ENCODE measurements around the gene GRIFIN. TPM values are rescaled to one million over a fixed set of nuclear protein-coding genes. Genes with fewer than 3 reads are reported as not detected.

The GRIFIN gene
- total RNA-seq, 1 donor from 2014 or later: not detected

DNA sequence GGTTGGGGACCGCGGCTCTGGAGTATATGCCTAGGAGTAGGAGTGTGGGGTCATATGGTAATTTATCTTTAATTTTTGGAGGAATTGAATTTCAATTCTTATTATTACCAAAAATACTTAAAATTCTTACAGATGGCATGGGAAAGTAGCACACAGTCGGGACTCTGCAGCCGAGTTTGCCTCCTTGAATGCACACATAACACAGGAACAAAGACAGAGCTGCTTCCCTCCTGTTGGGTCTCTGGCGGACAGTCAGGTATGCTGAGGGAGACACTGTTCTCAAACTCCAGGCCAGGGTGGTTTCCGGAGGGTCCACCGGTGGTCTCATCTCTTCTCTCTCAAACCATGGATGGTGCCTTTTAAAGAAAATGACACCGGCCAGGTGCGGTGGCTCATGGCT, 32.7 kb downstream of the GRIFIN start:
- no peak for TF ChIP-seq CTCF (IDR thresholded peaks at IDR 0.05; ENCODE audit: insufficient read depth, low read length, poor library complexity, severe bottlenecking)
- DNase-seq (ENCODE audit: low read depth): no peak
- Histone ChIP-seq H3K36me3 (ENCODE audit: control insufficient read depth, insufficient read depth, low read length) (no peaks in the 10 kb centered on the region), H3K27me3 (ENCODE audit: control insufficient read depth, insufficient read depth, low read length) (no peaks in the 10 kb centered on the region), H3K4me3 (ENCODE audit: low read depth, low read length) (no peak overlapping the region)

- no peaks in the 10 kb centered on the region for H3K27me3 ChIP-seq (ENCODE audit: control insufficient read depth, insufficient read depth, low read length)
- no peak for TF ChIP-seq CTCF (IDR thresholded peaks at IDR 0.05; ENCODE audit: insufficient read depth, low read length, poor library complexity, severe bottlenecking)
- no peak overlapping the region for H3K4me3 ChIP-seq (ENCODE audit: low read depth, low read length)
- no peaks in the 10 kb centered on the region for H3K36me3 ChIP-seq (ENCODE audit: control insufficient read depth, insufficient read depth, low read length)
- no peak for DNase-seq (ENCODE audit: low read depth)
Measured at GRCh38 chr7:2441430-2442058, 34.7 kb downstream of the GRIFIN start.

GRCh38 chr7:2440608-2441245, 35.5 kb downstream of the GRIFIN start:
- no peak for TF ChIP-seq CTCF (IDR thresholded peaks at IDR 0.05; ENCODE audit: insufficient read depth, low read length, poor library complexity, severe bottlenecking)
- Histone ChIP-seq H3K36me3 (ENCODE audit: control insufficient read depth, insufficient read depth, low read length) (no peaks in the 10 kb centered on the region), H3K4me3 (ENCODE audit: low read depth, low read length) (no peak overlapping the region), H3K27me3 (ENCODE audit: control insufficient read depth, insufficient read depth, low read length) (no peaks in the 10 kb centered on the region)
- DNase-seq (ENCODE audit: low read depth): no peak

DNA sequence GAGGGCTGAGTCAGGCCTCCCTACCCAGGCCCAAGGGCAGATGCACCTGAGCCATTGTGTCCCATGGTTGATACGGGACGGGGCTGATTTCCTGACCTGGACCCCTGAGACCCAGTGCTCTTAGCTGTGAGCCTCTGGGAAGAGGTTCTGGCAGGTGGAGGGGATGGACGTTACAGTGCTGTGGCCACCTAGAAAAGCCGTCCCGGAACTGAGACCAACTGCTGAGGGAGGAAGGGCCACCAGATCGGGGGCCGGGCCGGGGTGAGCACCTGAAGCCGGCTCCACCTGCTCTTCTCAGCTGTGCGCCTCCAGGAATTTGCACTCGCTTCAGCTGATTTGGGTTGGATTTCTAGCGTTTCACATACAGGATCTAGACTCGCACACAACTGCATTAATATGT, 37.4 kb downstream of the GRIFIN start:
- no peak for TF ChIP-seq CTCF (IDR thresholded peaks at IDR 0.05; ENCODE audit: insufficient read depth, low read length, poor library complexity, severe bottlenecking)

DNA sequence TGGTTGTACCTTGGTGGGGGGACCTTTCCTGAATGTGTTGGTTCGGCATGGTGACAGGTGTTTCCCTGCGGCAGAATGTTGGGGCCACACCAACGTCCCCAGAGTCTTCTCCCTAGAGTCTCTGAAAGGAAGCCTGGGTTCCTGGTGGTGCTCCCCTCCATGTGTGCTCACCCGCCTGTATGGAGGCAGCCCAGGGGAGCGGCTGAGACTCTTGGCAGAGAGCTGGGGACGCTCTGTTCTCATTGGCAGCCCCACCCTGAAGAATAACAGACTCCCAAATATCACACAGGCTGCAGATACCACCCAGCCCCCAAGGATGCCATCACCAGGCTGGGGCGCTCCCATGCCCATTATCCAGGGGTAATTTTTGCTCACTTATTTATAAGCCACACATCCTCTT, 38.0 kb downstream of the GRIFIN start:
- Histone ChIP-seq H3K4me3 (ENCODE audit: low read depth, low read length) (no peak overlapping the region), H3K36me3 (ENCODE audit: control insufficient read depth, insufficient read depth, low read length) (no peaks in the 10 kb centered on the region), H3K27me3 (ENCODE audit: control insufficient read depth, insufficient read depth, low read length) (no peaks in the 10 kb centered on the region)
- no peak for TF ChIP-seq CTCF (IDR thresholded peaks at IDR 0.05; ENCODE audit: insufficient read depth, low read length, poor library complexity, severe bottlenecking)
- DNase-seq (ENCODE audit: low read depth): no peak

More for the DNA sequence above, 37.4 kb downstream of the GRIFIN start:
- H3K36me3 ChIP-seq (ENCODE audit: control insufficient read depth, insufficient read depth, low read length): no peaks in the 10 kb centered on the region
- no peaks in the 10 kb centered on the region for H3K27me3 ChIP-seq (ENCODE audit: control insufficient read depth, insufficient read depth, low read length)
- no peak for DNase-seq (ENCODE audit: low read depth)
- H3K4me3 ChIP-seq (ENCODE audit: low read depth, low read length): no peak overlapping the region
